Measurements from ENCODE around the gene YES1. TPM values are rescaled to one million over a fixed set of nuclear protein-coding genes. Genes with fewer than 3 reads are reported as not detected.
A peak's percentile ranks its signal among the peaks of the same experiment; 100 is the strongest.
"Not testable (repeated sequence)": the region's sequence is repeated elsewhere in the genome, so short reads cannot be mapped to it uniquely, and the experiment has no call there.

YES1 gene
- total and polyA plus RNA-seq, 2 donors (not counting 3 experiments of a cell fraction or from before 2014, with no cell fraction given), result 16.5 to 92.3 TPM

DNA sequence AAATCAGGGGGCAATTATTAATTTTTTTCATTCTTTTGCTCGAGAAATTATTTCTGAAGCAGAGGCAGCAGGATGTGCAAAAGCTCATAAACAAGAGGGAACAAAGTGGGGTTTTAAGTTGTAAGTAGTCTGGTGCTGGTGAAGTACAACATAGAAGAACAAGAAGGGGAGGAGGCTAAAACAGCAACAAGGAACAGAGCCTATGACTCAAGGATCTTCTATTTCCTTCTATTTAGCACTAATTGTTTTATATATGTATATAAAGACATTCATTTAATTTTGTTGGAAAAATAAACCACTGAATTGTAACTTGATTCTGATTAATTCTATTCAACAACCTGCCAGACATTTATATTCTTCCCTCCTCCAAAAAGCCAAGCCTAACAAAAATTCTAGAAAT is 35.0 kb downstream of the YES1 start:
- intact Hi-C loops (cut with micrococcal nuclease), result loop anchor here (1.0 to 2.0 kb wide), 2 partner anchors 9 to 54 kb away; no protein-coding TSS in a partner anchor
- H3K9me3 ChIP-seq (replicated peaks; ENCODE audit: control insufficient read depth, insufficient read depth, low read length), result no peaks in the 10 kb centered on the region
- H3K4me2 ChIP-seq (ENCODE audit: insufficient read depth, low read length), result peak overlapping the region; percentile 71
- peak; percentile 46 for TF ChIP-seq JUN (IDR thresholded peaks at IDR 0.05; ENCODE audit: borderline replicate concordance, insufficient read depth, insufficient read length, low read depth)
- TF ChIP-seq FOS (IDR thresholded peaks at IDR 0.05; ENCODE audit: borderline replicate concordance, insufficient read depth, low read length), result peak; percentile 69
- TF ChIP-seq CTCF (IDR thresholded peaks at IDR 0.05; ENCODE audit: extremely low read depth in 1 of 2, insufficient read depth in 1 of 2, low read depth in 1 of 2, low read length in 2 of 2), result no peak
- TF ChIP-seq MYC (IDR thresholded peaks at IDR 0.05; ENCODE audit: low read depth, low read length), result no peak
- BruUV-seq (replicated peaks), result no TSS peak
- ChIA-PET POLR2A (interaction anchor here (0.6 kb wide), 1 partner anchor 16 kb away, joined by 3 read pairs; no protein-coding TSS in a partner anchor), CTCF (interaction anchor here (0.7 to 1.4 kb wide), 5 partner anchors 13 to 218 kb away, joined by 3 to 9 read pairs (median 5); no protein-coding TSS in a partner anchor)
- FAIRE-seq (peak; percentile 68), DNase-seq (ENCODE audit: low read depth, low spot score) (peak; percentile 79)
- H3K27me3 ChIP-seq (ENCODE audit: control insufficient read depth in 2 of 2, insufficient read depth in 2 of 2, low read length in 2 of 2), result no peaks in the 10 kb centered on the region
- H2AFZ ChIP-seq (ENCODE audit: low read depth, low read length), result no peak overlapping the region
- peak overlapping the region in 1 of 3 experiments; percentile 23 for H3K4me3 ChIP-seq (replicated peaks in 1 of 3; ENCODE audit: insufficient read depth in 1 of 3, low read depth in 1 of 3, low read length in 3 of 3)
- H3K36me3 ChIP-seq (ENCODE audit: control insufficient read depth in 2 of 2, extremely low read depth in 1 of 2, insufficient read depth in 2 of 2, low read length in 2 of 2), result no peaks in the 10 kb centered on the region
- H3K27ac ChIP-seq (ENCODE audit: insufficient read depth, low read depth, low read length), result peak overlapping the region; percentile 40
- no peaks in the 10 kb centered on the region for H3K9me1 ChIP-seq (replicated peaks; ENCODE audit: control insufficient read depth, extremely low read depth, insufficient read depth, low read length)
- peak overlapping the region; percentile 34 for H3K9ac ChIP-seq (replicated peaks; ENCODE audit: extremely low read depth, insufficient read depth, low read length)
- dilution Hi-C loops (cut with MboI; ENCODE audit: extremely low pct_ligation_motif_present, low sequenced_read_pairs), result no loop called here
- peaks cover 41% of the 10 kb centered on the region for H3K4me1 ChIP-seq (ENCODE audit: control insufficient read depth, extremely low read depth, insufficient read depth, low read length)
- no peaks in the 10 kb centered on the region for H4K20me1 ChIP-seq (replicated peaks; ENCODE audit: control insufficient read depth, extremely low read depth, insufficient read depth, low read length)
- peaks cover 93% of the 10 kb centered on the region for H3K79me2 ChIP-seq (ENCODE audit: control insufficient read depth, insufficient read depth, low read length)

DNA sequence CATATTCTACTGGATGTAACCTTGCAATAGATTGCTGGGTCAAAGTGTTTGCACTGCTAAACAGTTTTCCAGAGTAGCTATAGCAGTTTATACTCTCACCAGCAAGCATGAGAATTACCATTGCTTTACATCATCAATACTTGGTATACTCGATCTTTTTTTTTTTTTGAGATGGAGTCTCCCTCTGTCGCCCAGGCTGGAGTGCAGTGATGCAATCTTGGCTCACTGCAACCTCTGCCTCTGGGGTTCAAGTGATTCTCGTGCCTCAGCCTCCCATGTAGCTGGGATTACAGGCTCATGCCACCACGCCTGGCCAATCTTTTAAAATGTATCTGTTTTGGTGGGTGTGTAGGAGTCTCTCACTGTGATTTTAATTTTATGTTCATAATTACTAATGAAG is 36.0 kb downstream of the YES1 start:
- H3K9me1 ChIP-seq (replicated peaks; ENCODE audit: control insufficient read depth, extremely low read depth, insufficient read depth, low read length); H3K4me2 ChIP-seq (ENCODE audit: insufficient read depth, low read length); H3K9me3 ChIP-seq (replicated peaks; ENCODE audit: control insufficient read depth, insufficient read depth, low read length); H2AFZ ChIP-seq (ENCODE audit: low read depth, low read length); H3K36me3 ChIP-seq (ENCODE audit: control insufficient read depth in 2 of 2, extremely low read depth in 1 of 2, insufficient read depth in 2 of 2, low read length in 2 of 2); H3K27ac ChIP-seq (ENCODE audit: insufficient read depth, low read depth, low read length); H3K9ac ChIP-seq (replicated peaks; ENCODE audit: extremely low read depth, insufficient read depth, low read length); POLR2A ChIA-PET; DNase-seq (ENCODE audit: low read depth, low spot score); FAIRE-seq; BruUV-seq (replicated peaks); H3K4me3 ChIP-seq (replicated peaks in 1 of 3; ENCODE audit: insufficient read depth in 1 of 3, low read depth in 1 of 3, low read length in 3 of 3); H3K27me3 ChIP-seq (ENCODE audit: control insufficient read depth in 2 of 2, insufficient read depth in 2 of 2, low read length in 2 of 2); H4K20me1 ChIP-seq (replicated peaks; ENCODE audit: control insufficient read depth, extremely low read depth, insufficient read depth, low read length); dilution Hi-C loops (cut with MboI; ENCODE audit: extremely low pct_ligation_motif_present, low sequenced_read_pairs): not testable (repeated sequence)
- peaks cover 41% of the 10 kb centered on the region for H3K4me1 ChIP-seq (ENCODE audit: control insufficient read depth, extremely low read depth, insufficient read depth, low read length)
- CTCF ChIA-PET, result interaction anchor here (1.0 kb wide), 2 partner anchors 54 to 64 kb away, joined by 4 to 5 read pairs; no protein-coding TSS in a partner anchor
- peaks cover 91% of the 10 kb centered on the region for H3K79me2 ChIP-seq (ENCODE audit: control insufficient read depth, insufficient read depth, low read length)
- intact Hi-C loops (cut with micrococcal nuclease), result loop anchor here (2.0 kb wide), 1 partner anchor 55 kb away; no protein-coding TSS in a partner anchor

Data from endothelial cell of umbilical vein (primary cell).